EH (cell line): Measurements from ENCODE around the gene ZNRD2.
"Not testable (repeated sequence)": the region's sequence is repeated elsewhere in the genome, so short reads cannot be mapped to it uniquely, and the experiment has no call there.

Experiments used
- DNase-seq: peaks from one replicate; pipeline ENCODE4 v3.0.0-alpha.2; 2015; ENCODE audit warnings: low read depth

ZNRD2 gene

GRCh38 chr11:65555693-65556231, 14.5 kb upstream of the ZNRD2 start:
- DNase-seq, result peak; percentile 95

DNA sequence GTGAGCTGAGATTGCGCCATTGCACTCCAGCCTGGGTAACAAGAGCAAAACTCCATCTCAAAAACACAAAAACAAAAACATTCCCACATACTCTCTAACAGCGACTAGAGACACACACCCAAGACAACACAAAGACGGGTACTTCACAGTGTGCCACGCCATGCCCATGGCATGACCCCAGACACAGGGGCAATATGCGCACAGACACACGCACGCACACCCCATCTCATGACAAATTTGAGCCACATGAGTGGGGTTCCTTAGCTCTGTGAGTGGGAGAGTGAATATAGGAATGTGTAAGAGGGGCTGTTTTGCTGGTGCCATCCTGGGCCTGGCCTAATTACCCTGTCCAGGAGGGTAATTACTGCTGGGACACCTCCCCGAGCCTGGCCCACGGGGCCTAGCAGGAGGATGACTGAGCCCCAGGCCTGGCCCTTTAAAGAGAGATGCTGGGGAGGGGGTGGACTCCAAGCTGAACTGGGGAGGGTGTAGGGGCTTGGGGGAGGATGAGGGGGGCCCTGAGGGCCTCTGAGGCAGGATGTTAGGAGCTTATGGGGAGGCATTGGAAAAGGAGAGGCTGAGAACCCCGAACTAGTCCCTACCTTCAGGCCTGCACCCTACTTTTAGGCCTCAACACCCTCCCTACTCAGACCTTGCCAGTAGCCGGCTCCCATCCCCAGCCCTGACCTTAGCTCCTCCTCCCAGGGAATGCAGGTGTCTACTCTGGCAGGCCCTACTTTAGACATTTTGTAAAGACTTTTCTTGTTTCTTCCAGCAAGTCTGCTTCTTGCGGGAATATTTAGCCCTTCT, 13.6 kb upstream of the ZNRD2 start:
- DNase-seq, result no peak

DNA sequence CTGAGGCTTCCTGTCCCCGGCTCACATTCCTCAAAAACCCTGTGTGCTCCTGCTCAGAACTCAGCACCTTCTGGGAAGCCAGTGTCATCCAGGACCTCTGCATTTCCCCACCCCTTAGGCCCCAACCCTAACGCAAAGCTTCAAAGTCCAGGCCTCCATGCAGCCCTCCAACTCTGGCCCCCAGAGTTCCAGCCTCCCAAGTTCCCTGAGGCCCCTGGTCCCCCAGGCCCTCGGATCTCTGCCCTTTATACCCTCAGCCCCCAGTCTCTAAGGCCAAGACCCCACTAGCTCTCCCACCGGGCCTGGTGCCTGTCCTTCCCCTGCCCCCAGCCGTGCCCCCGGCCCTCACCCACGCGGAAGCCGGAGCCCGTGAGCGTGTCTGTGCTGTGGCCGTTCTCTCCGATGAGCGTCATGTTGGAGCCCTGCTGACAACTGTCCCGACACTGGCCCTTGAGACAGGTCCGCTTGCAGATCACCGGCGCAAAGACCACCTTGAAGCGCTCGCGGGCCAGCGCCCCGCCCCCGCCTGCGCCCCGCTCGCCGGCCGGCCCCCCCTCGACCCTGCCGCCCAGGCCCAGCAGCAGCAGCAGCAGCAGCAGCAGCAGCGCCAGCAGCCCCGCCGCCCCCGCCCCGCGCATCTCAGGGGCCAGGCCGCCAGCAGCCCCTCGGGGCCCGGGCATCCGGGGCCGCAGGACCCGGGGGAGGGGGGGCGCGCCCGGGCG, 12.8 kb upstream of the ZNRD2 start:
- DNase-seq, result peak; percentile 49

DNA sequence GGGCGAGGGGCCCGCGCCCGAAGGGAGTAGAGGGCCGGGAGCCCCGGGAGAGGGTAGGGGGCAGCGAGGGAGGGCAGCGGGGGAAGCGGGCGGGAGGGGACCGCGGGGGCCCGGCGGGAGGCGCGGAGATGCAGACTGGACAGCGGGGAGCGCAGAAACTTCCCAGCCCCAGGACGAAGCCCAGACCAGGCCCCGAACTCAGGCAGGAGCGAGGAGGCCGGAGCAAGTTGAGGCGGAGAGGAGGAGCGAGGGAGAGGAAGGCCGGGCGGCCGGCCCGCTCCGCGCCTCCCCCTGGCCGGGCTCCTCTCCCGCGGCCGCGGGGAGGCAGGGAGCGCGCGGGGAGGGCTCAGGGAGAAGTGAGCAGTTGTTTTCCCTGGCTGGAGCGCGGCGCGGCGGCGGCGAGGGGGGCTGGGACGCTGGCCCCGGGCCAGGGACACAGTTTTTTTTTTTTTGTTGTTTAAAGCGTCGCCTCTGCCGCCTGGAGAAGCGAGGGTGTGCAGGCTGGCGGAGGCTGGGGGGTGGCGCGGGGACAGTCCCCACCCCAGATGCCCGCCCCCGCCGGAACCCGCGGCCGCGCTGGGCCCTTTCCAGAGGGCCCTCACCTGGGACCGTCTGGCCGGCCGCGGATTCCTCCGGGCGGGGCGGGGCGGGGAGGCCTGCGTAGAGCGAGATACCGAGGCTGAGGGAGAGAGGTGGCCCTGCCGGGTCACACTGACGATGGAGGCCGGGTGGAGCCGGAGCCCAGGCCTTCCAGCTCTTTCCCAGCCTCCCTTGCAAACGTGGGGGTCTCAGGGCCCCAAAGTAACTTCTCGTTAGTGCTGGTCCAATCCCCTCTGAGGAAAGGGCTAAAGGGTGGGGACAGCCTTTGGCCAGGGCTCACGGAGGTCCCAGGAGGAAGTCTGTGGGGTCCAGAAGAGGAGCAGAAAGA, 12.0 kb upstream of the ZNRD2 start, which contains the start of gene LTBP3:
Gene LTBP3, minus strand, starts transcription at position 358 of the 928 bp plus-strand sequence. CDS start 400 bp downstream, outside the sequence.
- DNase-seq, result peak; percentile 90

- peak; percentile 43 for DNase-seq
Observed at GRCh38 chr11:65558930-65559509, 11.3 kb upstream of the ZNRD2 start.

- no peak for DNase-seq
Observed at GRCh38 chr11:65559535-65559934, 10.7 kb upstream of the ZNRD2 start.

- peak; percentile 71 for DNase-seq
Observed at GRCh38 chr11:65559951-65560537, 10.2 kb upstream of the ZNRD2 start.

DNA sequence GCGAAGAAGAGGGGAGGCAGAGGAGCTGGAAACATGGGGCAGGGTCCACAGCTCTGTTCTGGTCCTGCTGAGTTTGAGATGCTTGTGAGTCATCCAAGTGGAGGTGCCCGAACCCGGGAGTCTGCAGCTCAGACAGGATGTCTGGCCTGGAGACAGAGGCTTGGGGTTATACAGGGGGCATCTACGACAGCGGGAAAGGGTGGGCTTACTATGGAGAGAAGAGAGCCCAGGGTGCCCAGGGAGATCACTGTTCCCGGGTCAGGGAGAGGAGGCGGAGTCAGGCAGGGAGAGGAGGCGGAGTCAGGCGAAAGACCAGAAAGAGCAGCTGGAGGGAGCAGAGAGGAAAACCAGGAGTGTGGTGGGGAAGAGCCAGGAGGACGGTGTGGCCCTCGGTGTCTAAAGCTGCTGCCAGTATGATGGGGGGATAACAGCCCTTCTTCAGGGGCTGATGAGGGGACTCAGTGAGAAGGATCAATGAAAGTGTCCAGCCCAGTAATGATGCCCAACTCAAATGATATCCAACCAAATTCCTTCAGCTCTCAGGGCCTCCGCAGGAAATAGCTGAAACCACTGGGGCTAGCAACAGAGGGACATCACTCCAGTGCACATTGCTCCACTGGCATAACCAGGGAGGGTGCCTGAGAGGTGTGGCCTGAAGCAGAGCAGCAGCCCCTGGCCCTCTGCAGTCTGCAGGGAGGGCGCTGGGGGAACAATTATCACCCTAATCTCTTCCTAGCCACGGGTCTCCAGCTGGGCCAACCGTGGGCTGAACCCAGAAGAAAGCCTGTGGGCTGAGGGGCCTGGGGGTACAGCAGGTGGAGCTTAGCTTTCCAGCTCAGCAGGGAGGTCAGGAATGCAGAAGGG, 9.5 kb upstream of the ZNRD2 start:
- peak; percentile 81 for DNase-seq

DNA sequence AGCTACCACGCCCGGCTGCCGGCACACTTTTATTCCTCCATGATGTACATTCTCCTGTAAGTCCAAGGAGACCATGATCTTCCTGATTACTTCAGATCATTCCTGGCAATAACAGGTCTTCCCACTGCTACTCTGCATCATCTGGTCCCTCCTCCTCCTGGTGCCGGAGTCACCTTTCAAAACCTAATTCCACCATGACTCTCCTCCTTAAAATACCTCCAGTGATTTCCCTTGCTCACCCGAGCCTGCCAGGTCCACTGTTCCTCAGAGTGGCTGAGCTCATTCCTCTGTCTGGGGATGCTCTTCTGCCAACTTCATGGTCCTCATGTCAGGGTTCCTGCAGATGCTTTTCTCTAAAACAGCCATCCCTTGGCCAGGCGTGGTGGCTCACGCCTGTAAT, 8.3 kb upstream of the ZNRD2 start:
- no peak for DNase-seq

DNA sequence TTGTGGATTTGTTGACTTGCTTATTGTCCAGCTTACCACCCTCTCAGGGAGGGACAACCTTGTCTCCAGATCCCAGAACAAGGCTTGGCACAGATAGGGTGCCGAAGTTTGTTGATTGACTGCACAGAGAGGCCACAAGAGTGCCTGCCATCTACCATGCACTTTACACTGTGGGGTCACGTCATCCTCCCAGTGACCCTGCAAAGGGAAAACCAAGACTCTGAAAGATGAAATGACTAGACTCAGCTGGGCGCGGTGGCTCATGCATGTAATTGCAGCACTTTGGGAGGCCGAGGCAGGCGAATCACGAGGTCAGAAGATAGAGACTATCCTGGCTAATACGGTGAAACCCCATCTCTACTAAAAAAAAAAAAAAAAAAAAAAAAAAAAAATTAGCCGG, 7.5 kb upstream of the ZNRD2 start:
- DNase-seq, result no peak

GRCh38 chr11:65563601-65564000, 6.7 kb upstream of the ZNRD2 start:
- no peak for DNase-seq

GRCh38 chr11:65564879-65565559, 5.3 kb upstream of the ZNRD2 start:
- not testable (repeated sequence) for DNase-seq

GRCh38 chr11:65565624-65566453, 4.4 kb upstream of the ZNRD2 start:
- peak; percentile 54 for DNase-seq

- DNase-seq, result no peak
Observed at GRCh38 chr11:65569164-65569972, 909 bp upstream of the ZNRD2 start.

DNA sequence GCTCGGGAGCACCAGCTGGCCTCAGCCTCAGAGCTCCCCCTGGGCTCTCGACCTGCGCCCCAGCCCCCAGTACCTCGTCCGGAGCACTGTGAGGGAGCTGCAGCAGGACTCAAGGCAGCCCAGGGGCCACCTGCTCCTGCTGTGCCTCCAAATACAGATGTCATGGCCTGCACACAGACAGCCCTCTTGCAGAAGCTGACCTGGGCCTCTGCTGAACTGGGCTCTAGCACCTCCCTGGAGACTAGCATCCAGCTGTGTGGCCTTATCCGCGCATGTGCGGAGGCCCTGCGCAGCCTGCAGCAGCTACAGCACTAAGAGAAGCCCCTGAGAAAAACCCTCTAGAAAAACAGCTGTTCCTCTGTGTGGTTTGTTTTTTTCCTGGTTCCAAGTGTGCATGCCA, 1.1 kb downstream of the ZNRD2 start:
- DNase-seq, result no peak

DNA sequence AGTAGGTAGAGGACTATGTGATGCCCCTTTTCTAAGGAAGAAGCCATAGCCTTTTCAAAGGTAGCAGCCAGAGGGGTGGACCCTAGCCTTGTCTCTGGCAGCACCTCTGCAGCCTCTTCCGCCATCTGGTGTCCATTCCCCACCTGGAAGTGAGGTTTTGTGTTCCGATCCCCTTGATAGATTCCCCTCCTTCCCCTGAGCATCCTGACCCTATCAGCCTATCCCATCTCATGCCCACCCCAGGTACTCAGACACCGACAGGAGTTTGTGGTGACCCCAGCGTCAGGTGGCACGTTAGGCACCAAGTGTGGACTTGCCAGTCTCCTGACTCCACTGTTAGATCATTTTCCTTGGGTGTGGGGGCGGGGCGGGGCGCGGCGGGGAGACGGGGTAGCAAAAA, 1.7 kb downstream of the ZNRD2 start:
- DNase-seq, result peak; percentile 62

DNA sequence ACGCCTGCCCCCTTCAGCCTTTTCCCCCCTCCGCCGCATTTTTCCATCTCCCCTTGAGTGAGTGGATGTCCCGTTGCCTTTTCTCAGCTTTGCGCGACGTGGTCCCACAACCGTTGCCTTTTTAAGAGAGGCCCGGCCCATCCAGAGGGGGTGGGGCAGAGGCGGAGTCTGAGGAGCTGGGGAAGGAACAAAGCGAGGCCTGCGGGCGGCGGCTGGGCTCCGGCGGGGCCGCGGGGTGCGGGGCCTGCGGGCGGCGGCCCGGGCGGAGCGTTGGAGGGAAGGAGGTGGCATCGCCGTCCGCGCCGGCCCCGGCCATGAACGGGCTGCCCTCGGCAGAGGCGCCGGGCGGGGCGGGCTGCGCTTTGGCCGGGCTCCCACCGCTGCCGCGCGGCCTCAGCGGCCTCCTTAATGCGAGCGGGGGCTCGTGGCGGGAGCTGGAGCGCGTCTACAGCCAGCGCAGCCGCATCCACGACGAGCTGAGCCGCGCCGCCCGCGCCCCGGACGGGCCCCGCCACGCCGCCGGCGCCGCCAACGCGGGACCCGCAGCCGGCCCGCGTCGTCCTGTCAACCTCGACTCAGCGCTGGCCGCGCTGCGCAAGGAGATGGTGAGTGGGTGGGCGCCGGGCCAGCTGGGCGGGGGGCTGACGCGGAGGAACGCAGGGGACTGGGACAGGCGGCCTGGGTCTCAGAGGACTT, 2.2 kb downstream of the ZNRD2 start, which contains the start of gene FAM89B:
Gene FAM89B, plus strand, starts transcription at position 183 of the 696 bp plus-strand sequence. Its CDS starts 132 bp downstream, at position 315.
- DNase-seq, result peak; percentile 89
